B cell (primary cell): Measurements from ENCODE around the gene CD8A. TPM values are rescaled to one million over a fixed set of nuclear protein-coding genes. Genes with fewer than 3 reads are reported as not detected.

Experiments
- ATAC-seq: fragments of 200-7000 bp; cut with Tn5 transposase; one replicate; pipeline ENCODE4 v1.10.0; 2021; ENCODE audit warnings: low read depth, mild to moderate bottlenecking, moderate number of reproducible peaks, moderate library complexity
- CTCF ChIA-PET: fragments of 350-600 bp; sonication (Branson Sonifier 250); formaldehyde crosslinking; loops from one replicate; lab custom pipeline; 2021; ENCODE audit warnings: antibody characterized with exemption, inconsistent platforms; lab: Charles Lee
- POLR2A ChIA-PET: fragments of 350-600 bp; sonication (Branson Sonifier 250); formaldehyde crosslinking; loops from one replicate; lab custom pipeline; 2021; ENCODE audit warnings: antibody characterized with exemption; lab: Charles Lee
- DNase-seq: peaks from one replicate; pipeline ENCODE4 v3.0.0; 2013
- H2AFZ ChIP-seq: 2 replicates; pipeline ENCODE4 v1.6.1; 2012; ENCODE audit warnings: mild to moderate bottlenecking, low read depth, low read length; ENCODE audit not compliant: insufficient read depth, poor library complexity, severe bottlenecking
- H3K27ac ChIP-seq, 2 donors: 1 replicate in 1 of 2; 2 replicates in 1 of 2; pipeline ENCODE4 v1.5.1; 2012 to 2013; ENCODE audit warnings: low read length in 2 of 2, mild to moderate bottlenecking in 2 of 2, moderate library complexity in 1 of 2
- H3K27me3 ChIP-seq, 4 experiments: fragments of 200-600 bp in 1 of 4; sonication (generic) in 1 of 4; replicated peaks in 1 of 4; 1 replicate in 2 of 4; 2 replicates in 2 of 4; pipeline versions ENCODE4 v1.6.1 to v1.7.0; 2013 to 2016; ENCODE audit warnings: low read length in 3 of 4, mild to moderate bottlenecking in 2 of 4, mixed read lengths in 1 of 4, moderate library complexity in 1 of 4; ENCODE audit not compliant: insufficient read depth in 4 of 4, control insufficient read depth in 3 of 4; ENCODE audit errors: control extremely low read depth in 1 of 4
- H3K36me3 ChIP-seq, 2 experiments: replicated peaks in 1 of 2; 1 replicate in 1 of 2; 2 replicates in 1 of 2; pipeline versions ENCODE4 v1.6.1 to v1.7.1; 2013; ENCODE audit warnings: low read length in 1 of 2; ENCODE audit not compliant: insufficient read depth in 2 of 2, control insufficient read depth in 1 of 2; ENCODE audit errors: control extremely low read depth in 1 of 2, extremely low read depth in 1 of 2
- H3K4me1 ChIP-seq, 2 donors: fragments of 200-600 bp in 1 of 2; sonication (generic) in 1 of 2; 1 replicate in 1 of 2; 2 replicates in 1 of 2; pipeline versions ENCODE4 v1.5.1 to v1.6.1; 2013 to 2017; ENCODE audit warnings: low read length in 2 of 2; ENCODE audit not compliant: control insufficient read depth in 2 of 2, insufficient read depth in 2 of 2
- H3K4me2 ChIP-seq: replicated peaks from 2 replicates; pipeline ENCODE3; 2012; ENCODE audit warnings: mild to moderate bottlenecking, low read depth, low read length; ENCODE audit not compliant: poor library complexity, severe bottlenecking
- H3K4me3 ChIP-seq, 5 experiments: fragments of 200-600 bp in 1 of 5; sonication (generic) in 1 of 5; 1 replicate in 3 of 5; 2 replicates in 2 of 5; pipeline versions ENCODE4 v1.5.1 to v1.7.0; 2011 to 2016; ENCODE audit warnings: low read length in 4 of 5, mild to moderate bottlenecking in 4 of 5, low read depth in 2 of 5, control low read depth in 1 of 5, moderate library complexity in 1 of 5; ENCODE audit not compliant: insufficient read depth in 1 of 5; ENCODE audit errors: control extremely low read depth in 1 of 5, extremely low read depth in 1 of 5
- H3K79me2 ChIP-seq: fragments of 200-600 bp; sonication (generic); one replicate; pipeline ENCODE4 v1.6.0; 2016; ENCODE audit warnings: low read length; ENCODE audit not compliant: control insufficient read depth, insufficient read depth
- H3K9ac ChIP-seq: fragments of 200-600 bp; sonication (generic); 2 replicates; pipeline ENCODE4 v1.6.1; 2017; ENCODE audit warnings: mild to moderate bottlenecking, low read length, moderate library complexity
- H3K9me3 ChIP-seq, 3 donors: one replicate each; pipeline versions ENCODE4 v1.6.1 to v1.7.1; 2013; ENCODE audit warnings: low read length in 2 of 3; ENCODE audit not compliant: control insufficient read depth in 2 of 3, insufficient read depth in 1 of 3; ENCODE audit errors: control extremely low read depth in 1 of 3
- H4K20me1 ChIP-seq: 2 replicates; pipeline ENCODE4 v1.6.0; 2012; ENCODE audit warnings: mild to moderate bottlenecking, low read length; ENCODE audit not compliant: insufficient read depth, control insufficient read depth, poor library complexity, severe bottlenecking
- H3K27ac Mint-ChIP-seq: one replicate; pipeline ENCODE4 v1.8.0; 2021; ENCODE audit warnings: mixed read lengths
- H3K27me3 Mint-ChIP-seq: one replicate; pipeline ENCODE4 v1.8.0; 2021; ENCODE audit warnings: mixed read lengths
- H3K4me1 Mint-ChIP-seq: one replicate; pipeline ENCODE4 v1.8.0; 2021; ENCODE audit warnings: mixed read lengths
- H3K4me3 Mint-ChIP-seq: one replicate; pipeline ENCODE4 v1.8.0; 2021; ENCODE audit warnings: mixed read lengths
- H3K9me3 Mint-ChIP-seq: one replicate; pipeline ENCODE4 v1.8.0; 2022; ENCODE audit warnings: mixed read lengths; ENCODE audit not compliant: insufficient read depth
- EZH2 ChIP-seq: IDR thresholded peaks from 2 replicates; pipeline ENCODE4 v1.6.1; 2012; ENCODE audit warnings: borderline replicate concordance, low read depth, mild to moderate bottlenecking, moderate library complexity, low read length; ENCODE audit not compliant: insufficient read depth, poor library complexity, severe bottlenecking
- WGBS: methylation state at CpG from one replicate; pipeline ENCODE4 v1.1.5; 2013; ENCODE audit warnings: missing lambda C conversion rate; ENCODE audit not compliant: insufficient coverage; 5-methylcytosine and 5-hydroxymethylcytosine counted together
- intact Hi-C: fragments of 100-400 bp; cut with micrococcal nuclease; formaldehyde crosslinking; loops from one replicate; pipeline ENCODE4 v1.10.0; 2022
- polyA plus RNA-seq: library from polyadenylated mRNA; depleted of rRNA; stranded (reverse); fragments of >200 nt; gene quantifications from 2 replicates; pipeline ENCODE4 v1.2.3, GENCODE V29; 2012
- total RNA-seq, 2 donors: library from RNA; stranded (reverse); fragments of 120-200 nt in 1 of 2; gene quantifications; 1 replicate in 1 of 2; 2 replicates in 1 of 2; pipeline versions ENCODE4 v1.2.3 to v1.2.4, GENCODE V29; 2013 to 2022
- TF ChIP-seq, protein P1 (sequence below): fragments of 200-600 bp; IDR thresholded peaks from one replicate; pipeline ENCODE4 v1.8.0; 2022; ENCODE audit warnings: antibody characterized with exemption, mild to moderate bottlenecking

Gene CD8A
- total and polyA plus RNA-seq, 2 donors (not counting 1 experiment from before 2014, with no cell fraction given): 0.49 to 0.76 TPM

DNA sequence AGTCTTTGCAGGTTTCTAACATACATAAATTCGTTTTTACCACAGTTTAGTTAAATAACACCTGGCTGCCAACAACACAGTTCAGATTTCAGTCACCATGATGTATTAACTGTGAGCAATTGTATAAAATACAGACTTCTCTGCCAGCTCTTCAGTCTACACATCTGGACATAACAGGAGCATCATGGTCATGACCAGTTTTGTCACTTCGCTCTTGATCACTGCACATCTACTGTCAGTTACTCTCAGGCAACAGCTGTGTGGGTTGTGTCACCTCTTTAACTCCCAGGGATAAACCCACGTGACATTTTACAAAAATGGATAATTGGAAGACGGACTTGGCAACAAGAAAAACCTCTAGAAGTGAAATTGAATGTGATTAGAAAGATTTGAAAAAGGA lies 30.3 kb downstream of the CD8A start:
- Histone ChIP-seq H3K4me1 (no peaks in the 10 kb centered on the region), H4K20me1 (peaks cover 38% of the 10 kb centered on the region), H3K4me3 (no peak overlapping the region), H3K36me3 (peaks cover 8 to 20% of the 10 kb centered on the region in 2 experiments), H3K79me2 (peaks cover 42% of the 10 kb centered on the region), H2AFZ (no peak overlapping the region), H3K27me3 (no peaks in the 10 kb centered on the region), H3K27ac (no peak overlapping the region), H3K9me3 (no peaks in the 10 kb centered on the region), H3K9ac (no peak overlapping the region), H3K4me2 (no peak overlapping the region)
- Mint-ChIP-seq H3K4me3 (no peak overlapping the region), H3K9me3 (no peaks in the 10 kb centered on the region), H3K27me3 (no peaks in the 10 kb centered on the region), H3K27ac (no peak overlapping the region), H3K4me1 (peaks cover 18% of the 10 kb centered on the region)
- TF ChIP-seq EZH2: no peak
- TF ChIP-seq, protein P1, sequence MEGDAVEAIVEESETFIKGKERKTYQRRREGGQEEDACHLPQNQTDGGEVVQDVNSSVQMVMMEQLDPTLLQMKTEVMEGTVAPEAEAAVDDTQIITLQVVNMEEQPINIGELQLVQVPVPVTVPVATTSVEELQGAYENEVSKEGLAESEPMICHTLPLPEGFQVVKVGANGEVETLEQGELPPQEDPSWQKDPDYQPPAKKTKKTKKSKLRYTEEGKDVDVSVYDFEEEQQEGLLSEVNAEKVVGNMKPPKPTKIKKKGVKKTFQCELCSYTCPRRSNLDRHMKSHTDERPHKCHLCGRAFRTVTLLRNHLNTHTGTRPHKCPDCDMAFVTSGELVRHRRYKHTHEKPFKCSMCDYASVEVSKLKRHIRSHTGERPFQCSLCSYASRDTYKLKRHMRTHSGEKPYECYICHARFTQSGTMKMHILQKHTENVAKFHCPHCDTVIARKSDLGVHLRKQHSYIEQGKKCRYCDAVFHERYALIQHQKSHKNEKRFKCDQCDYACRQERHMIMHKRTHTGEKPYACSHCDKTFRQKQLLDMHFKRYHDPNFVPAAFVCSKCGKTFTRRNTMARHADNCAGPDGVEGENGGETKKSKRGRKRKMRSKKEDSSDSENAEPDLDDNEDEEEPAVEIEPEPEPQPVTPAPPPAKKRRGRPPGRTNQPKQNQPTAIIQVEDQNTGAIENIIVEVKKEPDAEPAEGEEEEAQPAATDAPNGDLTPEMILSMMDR: no peak
- POLR2A ChIA-PET: no interaction called here
- WGBS: 100% methylated on average over 1 of the region's 4 CpGs
- ATAC-seq (no peak), DNase-seq (no peak)
- intact Hi-C loops: no loop called here
- CTCF ChIA-PET: no interaction called here

DNA sequence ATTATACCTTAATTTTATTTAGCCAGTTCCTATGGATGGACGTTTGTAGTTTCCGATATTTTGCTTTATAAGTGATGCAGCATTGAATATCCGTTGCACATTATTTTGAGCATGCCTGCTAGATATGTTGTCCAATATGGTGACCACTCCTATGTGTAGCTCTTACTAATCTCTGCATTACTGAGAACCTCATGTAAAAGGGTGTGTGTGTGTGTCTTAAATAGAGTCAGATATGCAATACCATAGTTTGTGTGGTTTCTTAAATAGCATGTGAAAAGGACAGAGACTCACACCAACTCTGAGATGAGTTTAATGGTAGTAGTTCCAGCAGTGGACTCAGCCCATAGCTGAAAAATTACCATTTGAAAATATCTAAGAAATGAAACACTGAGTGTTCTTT lies 32.3 kb downstream of the CD8A start:
- H3K27me3 Mint-ChIP-seq: no peaks in the 10 kb centered on the region
- CTCF ChIA-PET: no interaction called here
- Histone ChIP-seq H3K9ac (no peak overlapping the region), H3K9me3 (no peaks in the 10 kb centered on the region), H3K4me3 (no peak overlapping the region), H3K27ac (no peak overlapping the region), H4K20me1 (peaks cover 23% of the 10 kb centered on the region), H3K4me2 (no peak overlapping the region), H3K4me1 (no peaks in the 10 kb centered on the region), H3K79me2 (peaks cover 54% of the 10 kb centered on the region), H3K27me3 (no peaks in the 10 kb centered on the region), H3K36me3 (peaks cover 8 to 35% of the 10 kb centered on the region in 2 experiments), H2AFZ (no peak overlapping the region)
- intact Hi-C loops: no loop called here
- no peak overlapping the region for H3K4me3 Mint-ChIP-seq
- no peak overlapping the region for H3K27ac Mint-ChIP-seq
- POLR2A ChIA-PET: no interaction called here
- TF ChIP-seq EZH2: no peak
- TF ChIP-seq, protein P1: no peak
- no peaks in the 10 kb centered on the region for H3K9me3 Mint-ChIP-seq
- ATAC-seq (no peak), DNase-seq (no peak)
- no CpG with 5 or more reads among the region's 3 CpGs for WGBS
- peaks cover 11% of the 10 kb centered on the region for H3K4me1 Mint-ChIP-seq
